RWPE1 (cell line): ENCODE measurements around the gene MGAT1.

Experiments
- CTCF ChIA-PET: fragments of 350-600 bp; sonication (Branson Sonifier 250); formaldehyde crosslinking; extraction: SDS; loops from one replicate; lab custom pipeline; 2021; lab: Yijun Ruan, JAX
- POLR2A ChIA-PET: fragments of 400-600 bp; formaldehyde crosslinking; extraction: SDS; loops from one replicate; lab custom pipeline; 2020; ENCODE audit warnings: antibody characterized with exemption; ENCODE audit not compliant: low non-redundant PET; lab: Yijun Ruan, JAX
- DNase-seq: peaks from one replicate; pipeline ENCODE4 v3.0.0; 2012; ENCODE audit warnings: low spot score
- H3K27ac ChIP-seq: fragments of 450-650 bp; 2 replicates; pipeline ENCODE4 v1.5.1; 2017
- TF ChIP-seq, protein P1 (sequence below): fragments of 450-650 bp; conservative IDR thresholded peaks from 2 replicates; pipeline ENCODE4 v1.5.1; 2017; ENCODE audit warnings: low read depth, mild to moderate bottlenecking

The MGAT1 gene

DNA sequence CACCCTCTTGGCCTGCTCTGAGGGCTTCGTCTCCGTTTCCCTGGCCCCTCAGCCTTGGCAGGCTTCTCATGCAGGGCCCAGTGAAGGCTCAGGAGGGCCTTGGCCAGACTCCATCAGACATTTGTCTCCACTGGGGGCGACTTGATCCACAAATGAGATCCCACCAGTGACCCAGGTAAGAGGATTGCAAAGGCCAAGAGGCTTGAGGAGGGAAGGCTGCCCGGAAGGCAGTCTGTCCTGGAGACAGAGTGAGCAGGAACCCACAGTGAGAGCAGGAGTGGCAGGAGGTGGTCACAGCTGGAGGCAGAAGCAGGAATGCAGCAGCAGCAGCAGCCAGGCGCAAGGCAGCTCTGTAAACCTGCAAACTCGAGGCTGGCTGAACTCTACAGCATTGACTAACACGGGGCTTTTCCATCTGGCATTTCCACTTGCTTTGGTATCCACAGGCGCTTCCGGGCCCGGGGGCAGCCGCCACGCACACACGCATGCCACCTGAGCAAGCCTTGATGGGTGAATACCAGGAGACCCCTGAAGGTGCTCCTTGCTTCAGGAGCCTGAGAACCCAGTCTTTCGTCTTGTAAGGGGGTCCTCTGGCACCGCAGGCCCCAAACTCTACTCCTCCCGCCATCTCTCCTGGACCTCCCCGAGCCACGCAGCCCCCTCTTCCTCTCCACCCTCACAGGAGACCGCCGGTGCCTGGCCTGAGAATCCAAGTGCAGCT is 14.7 kb downstream of the MGAT1 start:
- peak overlapping the region; percentile 49 for H3K27ac ChIP-seq
- TF ChIP-seq, protein P1, sequence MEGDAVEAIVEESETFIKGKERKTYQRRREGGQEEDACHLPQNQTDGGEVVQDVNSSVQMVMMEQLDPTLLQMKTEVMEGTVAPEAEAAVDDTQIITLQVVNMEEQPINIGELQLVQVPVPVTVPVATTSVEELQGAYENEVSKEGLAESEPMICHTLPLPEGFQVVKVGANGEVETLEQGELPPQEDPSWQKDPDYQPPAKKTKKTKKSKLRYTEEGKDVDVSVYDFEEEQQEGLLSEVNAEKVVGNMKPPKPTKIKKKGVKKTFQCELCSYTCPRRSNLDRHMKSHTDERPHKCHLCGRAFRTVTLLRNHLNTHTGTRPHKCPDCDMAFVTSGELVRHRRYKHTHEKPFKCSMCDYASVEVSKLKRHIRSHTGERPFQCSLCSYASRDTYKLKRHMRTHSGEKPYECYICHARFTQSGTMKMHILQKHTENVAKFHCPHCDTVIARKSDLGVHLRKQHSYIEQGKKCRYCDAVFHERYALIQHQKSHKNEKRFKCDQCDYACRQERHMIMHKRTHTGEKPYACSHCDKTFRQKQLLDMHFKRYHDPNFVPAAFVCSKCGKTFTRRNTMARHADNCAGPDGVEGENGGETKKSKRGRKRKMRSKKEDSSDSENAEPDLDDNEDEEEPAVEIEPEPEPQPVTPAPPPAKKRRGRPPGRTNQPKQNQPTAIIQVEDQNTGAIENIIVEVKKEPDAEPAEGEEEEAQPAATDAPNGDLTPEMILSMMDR: no peak
- ChIA-PET POLR2A (no interaction called here), CTCF (interaction anchor here (0.9 to 2.0 kb wide), 3 partner anchors 13 to 385 kb away, joined by 3 to 10 read pairs (median 3); no protein-coding TSS in a partner anchor)
- DNase-seq: no peak

DNA sequence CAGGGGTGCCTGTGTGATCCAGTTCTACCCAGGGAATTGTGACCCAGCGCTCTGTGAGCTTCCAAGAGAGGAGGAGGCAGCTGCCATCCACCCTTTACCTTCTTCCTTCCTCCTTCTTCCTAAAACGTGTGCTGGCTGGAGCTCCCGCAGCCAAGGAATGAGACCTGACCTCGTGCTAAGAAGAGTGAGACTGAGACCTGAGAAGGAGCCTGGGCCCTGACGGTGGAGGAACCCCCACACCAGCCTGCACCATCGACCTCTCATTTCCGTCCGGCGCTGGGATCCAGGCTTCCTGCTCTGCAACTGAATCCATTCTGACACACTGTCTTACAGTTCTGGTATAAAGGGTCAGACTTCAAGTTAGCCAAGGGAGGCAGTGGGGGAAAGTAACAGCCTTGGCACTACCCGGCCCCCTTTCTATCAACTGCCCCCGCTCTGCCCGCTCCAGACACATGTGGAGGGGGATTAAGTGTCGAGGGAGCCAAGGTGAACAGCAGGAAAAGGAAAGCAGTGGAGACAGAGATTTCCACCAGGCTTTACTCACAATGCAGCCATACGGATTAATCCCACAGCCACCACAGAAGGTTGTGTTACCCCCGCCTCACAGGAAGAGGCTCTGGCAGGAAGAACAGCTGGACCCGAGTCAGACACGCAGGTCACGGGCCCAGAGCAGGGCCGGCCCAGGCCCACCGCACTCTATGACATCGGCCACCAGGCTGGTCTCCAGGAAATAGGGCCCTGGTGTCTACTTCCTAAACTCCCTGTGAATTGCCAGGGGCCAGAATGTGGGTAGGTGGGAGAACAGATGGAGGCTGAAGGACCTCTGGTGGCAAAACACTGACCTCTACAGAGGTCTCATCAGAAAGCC is 15.8 kb downstream of the MGAT1 start:
- TF ChIP-seq, protein P1: no peak
- DNase-seq: no peak
- CTCF ChIA-PET: interaction anchor here (0.9 to 2.0 kb wide), 2 partner anchors 44 to 386 kb away, joined by 3 to 10 read pairs; no protein-coding TSS in a partner anchor
- POLR2A ChIA-PET: no interaction called here
- peak overlapping the region; percentile 74 for H3K27ac ChIP-seq

DNA sequence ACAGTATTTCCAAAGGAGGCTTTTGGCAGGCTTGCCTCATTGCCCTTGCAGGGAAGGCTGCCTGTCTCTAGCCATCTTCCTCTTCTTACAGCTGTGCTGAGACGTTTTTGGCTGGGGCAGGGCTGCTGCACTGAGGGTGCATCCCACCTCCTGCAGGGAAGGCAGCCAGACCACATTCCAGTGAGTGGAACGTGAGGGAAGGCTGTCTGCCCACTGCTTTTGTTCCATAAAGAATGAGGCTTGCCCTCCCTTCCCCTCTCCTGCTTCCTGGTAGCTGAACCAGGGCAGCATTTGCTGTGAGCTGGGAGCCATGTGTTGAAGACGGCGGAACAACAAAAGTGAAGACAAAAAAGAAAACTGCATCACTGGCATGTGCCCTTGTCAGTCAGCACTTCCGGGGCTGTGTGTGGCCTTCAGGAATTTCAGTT is 16.8 kb downstream of the MGAT1 start:
- TF ChIP-seq, protein P1: no peak
- CTCF ChIA-PET: interaction anchor here (0.6 to 2.0 kb wide), 5 partner anchors 10 to 388 kb away, joined by 3 to 14 read pairs (median 4); no protein-coding TSS in a partner anchor
- peak overlapping the region; percentile 74 for H3K27ac ChIP-seq
- POLR2A ChIA-PET: no interaction called here
- peak; percentile 61 for DNase-seq

DNA sequence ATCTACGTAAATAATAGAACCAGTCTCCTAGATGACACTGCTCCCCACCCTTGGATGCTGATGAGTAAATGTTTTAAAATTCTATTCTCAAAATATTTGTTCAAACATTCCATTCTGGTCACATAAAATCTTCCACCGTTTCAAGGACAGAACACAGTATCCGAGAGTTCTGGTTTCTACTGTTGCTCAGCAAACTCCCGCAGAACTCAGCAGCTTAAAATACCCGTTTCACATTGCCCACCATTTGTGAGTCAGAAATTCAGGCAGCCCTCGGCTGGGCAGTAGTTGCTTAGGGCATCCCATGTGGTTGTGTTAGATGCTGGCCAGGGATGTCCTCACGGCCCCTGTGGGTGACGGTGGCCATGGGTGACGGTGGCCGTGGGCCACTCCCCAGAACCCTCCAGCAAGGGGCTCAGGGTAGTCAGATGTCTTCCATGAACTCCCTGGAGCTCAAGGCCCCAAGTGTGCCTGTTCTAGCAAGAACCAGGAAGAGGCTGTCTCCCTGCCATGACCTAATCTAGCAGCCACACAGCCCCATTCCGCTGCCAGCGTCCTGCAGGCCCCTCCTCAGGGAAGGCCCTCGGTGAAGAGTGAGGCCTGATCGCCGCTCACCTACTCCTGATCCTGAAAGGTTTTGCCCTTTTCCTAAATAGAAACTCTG is 17.4 kb downstream of the MGAT1 start:
- TF ChIP-seq, protein P1: no peak
- POLR2A ChIA-PET: no interaction called here
- DNase-seq: no peak
- H3K27ac ChIP-seq: peak overlapping the region; percentile 74
- CTCF ChIA-PET: interaction anchor here (0.5 to 1.6 kb wide), 21 partner anchors 9 to 414 kb away, joined by 3 to 14 read pairs (median 4); partner anchors contain the start of gene MGAT1

DNA sequence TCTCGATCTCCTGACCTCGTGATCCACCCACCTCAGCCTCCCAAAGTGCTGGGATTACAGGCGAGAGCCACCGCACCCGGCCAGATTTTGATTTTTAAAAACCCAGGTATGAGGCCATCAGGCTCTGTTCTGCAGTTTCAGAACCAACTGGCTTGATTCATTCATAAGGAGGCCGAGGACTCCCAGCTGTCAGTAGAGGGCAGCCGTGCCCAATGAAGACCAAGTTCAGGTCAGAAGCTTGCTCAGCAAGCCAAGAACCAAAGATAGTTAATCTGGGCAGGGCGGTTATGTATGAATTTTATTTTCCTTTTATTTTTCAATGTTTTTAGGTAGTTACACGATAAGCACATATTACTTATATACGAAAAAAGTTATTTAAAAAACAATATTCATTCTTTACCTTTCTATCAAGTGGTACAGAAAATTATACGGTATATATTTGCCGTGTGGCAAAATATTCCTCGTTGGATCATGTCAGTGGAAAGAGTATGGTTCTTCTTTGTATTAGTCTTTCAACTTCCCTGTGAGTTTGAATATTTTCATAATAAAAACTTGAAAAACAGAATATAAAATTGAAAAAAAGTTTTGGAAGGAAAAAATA is 18.0 kb downstream of the MGAT1 start:
- H3K27ac ChIP-seq: no peak overlapping the region
- DNase-seq: peak; percentile 90
- TF ChIP-seq, protein P1: peak; percentile 95
- ChIA-PET CTCF (interaction anchor here (0.5 to 1.6 kb wide), 21 partner anchors 10 to 415 kb away, joined by 3 to 14 read pairs (median 4); partner anchors contain the start of gene MGAT1), POLR2A (no interaction called here)
